Ishikawa (cell line): ENCODE data around the gene GDI2.

ENCODE experiments used
- CEBPB ChIP-seq: IDR thresholded peaks from 2 replicates; pipeline ENCODE4 v1.6.1; 2012
- CREB1 ChIP-seq: IDR thresholded peaks from 2 replicates; pipeline ENCODE4 v1.6.1; 2012; ENCODE audit warnings: low read depth
- EGR1 ChIP-seq: IDR thresholded peaks from 2 replicates; pipeline ENCODE4 v1.6.1; 2012
- EP300 ChIP-seq: IDR thresholded peaks from 2 replicates; pipeline ENCODE4 v1.6.1; 2012; ENCODE audit warnings: borderline replicate concordance
- MAX ChIP-seq: IDR thresholded peaks from 2 replicates; pipeline ENCODE4 v1.6.1; 2012
- NFIC ChIP-seq: IDR thresholded peaks from 2 replicates; pipeline ENCODE4 v1.6.1; 2012
- RAD21 ChIP-seq: IDR thresholded peaks from 2 replicates; pipeline ENCODE4 v1.6.1; 2012; ENCODE audit warnings: low read depth
- REST ChIP-seq: IDR thresholded peaks from 2 replicates; pipeline ENCODE4 v1.6.1; 2012; ENCODE audit warnings: low read depth, mild to moderate bottlenecking
- TAF1 ChIP-seq: IDR thresholded peaks from 2 replicates; pipeline ENCODE4 v1.6.1; 2012; ENCODE audit warnings: low read depth, mild to moderate bottlenecking
- TCF12 ChIP-seq: IDR thresholded peaks from 2 replicates; pipeline ENCODE4 v1.6.1; 2012; ENCODE audit warnings: low read depth
- TEAD4 ChIP-seq: IDR thresholded peaks from 2 replicates; pipeline ENCODE4 v1.6.1; 2012
- YY1 ChIP-seq: IDR thresholded peaks from 2 replicates; pipeline ENCODE4 v1.6.1; 2012; ENCODE audit warnings: low read depth
- ZBTB7A ChIP-seq: IDR thresholded peaks from 2 replicates; pipeline ENCODE4 v1.6.1; 2012; ENCODE audit warnings: low read depth
- TF ChIP-seq, protein P1 (sequence below): IDR thresholded peaks from 2 replicates; pipeline ENCODE4 v1.6.1; 2012

DNA sequence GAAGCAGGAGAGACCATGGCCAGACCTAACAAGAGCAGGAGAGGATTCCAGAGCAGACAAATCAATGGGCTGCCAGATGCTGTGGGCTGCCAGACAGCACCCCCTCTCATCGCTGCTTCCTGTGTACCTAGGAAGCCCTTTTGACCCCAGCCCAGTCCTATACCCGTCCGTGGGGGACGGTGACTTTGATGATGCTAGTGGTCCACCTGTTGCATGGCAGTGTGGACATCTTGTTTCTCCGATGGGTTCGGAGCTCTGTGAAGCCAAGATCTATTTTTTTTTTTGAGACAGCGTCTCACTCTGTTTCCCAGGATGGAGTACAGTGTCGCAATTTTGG lies 18.2 kb upstream of the GDI2 start:
- TF ChIP-seq REST (no peak), CEBPB (no peak), EGR1 (no peak), RAD21 (no peak), TEAD4 (no peak), EP300 (no peak), TAF1 (no peak), TCF12 (no peak), MAX (no peak), NFIC (no peak), ZBTB7A (no peak), YY1 (no peak), CREB1 (no peak)
- TF ChIP-seq, protein P1, sequence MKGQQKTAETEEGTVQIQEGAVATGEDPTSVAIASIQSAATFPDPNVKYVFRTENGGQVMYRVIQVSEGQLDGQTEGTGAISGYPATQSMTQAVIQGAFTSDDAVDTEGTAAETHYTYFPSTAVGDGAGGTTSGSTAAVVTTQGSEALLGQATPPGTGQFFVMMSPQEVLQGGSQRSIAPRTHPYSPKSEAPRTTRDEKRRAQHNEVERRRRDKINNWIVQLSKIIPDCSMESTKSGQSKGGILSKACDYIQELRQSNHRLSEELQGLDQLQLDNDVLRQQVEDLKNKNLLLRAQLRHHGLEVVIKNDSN, result no peak
